ENCODE results near the gene TMEM132C. TPM values are rescaled to one million over a fixed set of nuclear protein-coding genes. Genes with fewer than 3 reads are reported as not detected.

TMEM132C gene
- total RNA-seq, 6 experiments from 2014 or later = not detected

- no peaks in the 10 kb centered on the region for H3K27me3 Mint-ChIP-seq (ENCODE audit: insufficient read depth)
- no peak overlapping the region for H3K27ac Mint-ChIP-seq
- H3K36me3 Mint-ChIP-seq (ENCODE audit: low read depth) = no peaks in the 10 kb centered on the region
- no peaks in the 10 kb centered on the region for H3K4me1 Mint-ChIP-seq (ENCODE audit: low read depth)
- TF ChIP-seq CTCF (IDR thresholded peaks at IDR 0.05) = no peak
- DNase-seq = no peak
- no peak overlapping the region for H3K4me3 Mint-ChIP-seq
- peaks cover 43% of the 10 kb centered on the region for H3K9me3 Mint-ChIP-seq
Observed at GRCh38 chr12:128267651-128268378, 845 bp downstream of the TMEM132C start.

GRCh38 chr12:128268379-128268995 is 1.5 kb downstream of the TMEM132C start:
- Mint-ChIP-seq H3K27me3 (ENCODE audit: insufficient read depth) (no peaks in the 10 kb centered on the region), H3K4me3 (no peak overlapping the region), H3K9me3 (peaks cover 47% of the 10 kb centered on the region), H3K36me3 (ENCODE audit: low read depth) (no peaks in the 10 kb centered on the region), H3K27ac (no peak overlapping the region), H3K4me1 (ENCODE audit: low read depth) (no peaks in the 10 kb centered on the region)
- no peak for DNase-seq
- TF ChIP-seq CTCF (IDR thresholded peaks at IDR 0.05) = no peak

- Mint-ChIP-seq H3K4me3 (no peak overlapping the region), H3K27ac (no peak overlapping the region), H3K9me3 (peaks cover 45% of the 10 kb centered on the region), H3K27me3 (ENCODE audit: insufficient read depth) (no peaks in the 10 kb centered on the region), H3K4me1 (ENCODE audit: low read depth) (no peaks in the 10 kb centered on the region), H3K36me3 (ENCODE audit: low read depth) (no peaks in the 10 kb centered on the region)
- DNase-seq = no peak
- TF ChIP-seq CTCF (IDR thresholded peaks at IDR 0.05) = no peak
Observed at GRCh38 chr12:128269181-128269591, 2.2 kb downstream of the TMEM132C start.

GRCh38 chr12:128276471-128276870 is 9.5 kb downstream of the TMEM132C start:
- Mint-ChIP-seq H3K27me3 (ENCODE audit: insufficient read depth) (no peaks in the 10 kb centered on the region), H3K9me3 (peaks cover 80% of the 10 kb centered on the region), H3K27ac (no peak overlapping the region), H3K4me3 (no peak overlapping the region), H3K4me1 (ENCODE audit: low read depth) (no peaks in the 10 kb centered on the region), H3K36me3 (ENCODE audit: low read depth) (no peaks in the 10 kb centered on the region)
- DNase-seq = no peak
- TF ChIP-seq CTCF (IDR thresholded peaks at IDR 0.05) = no peak

GRCh38 chr12:128286970-128287369 is 20.0 kb downstream of the TMEM132C start:
- Mint-ChIP-seq H3K4me3 (no peak overlapping the region), H3K27me3 (ENCODE audit: insufficient read depth) (no peaks in the 10 kb centered on the region; the same call in 1 of the 2 replicates), H3K4me1 (ENCODE audit: low read depth) (no peaks in the 10 kb centered on the region), H3K36me3 (ENCODE audit: low read depth) (0 out of 2 replicates have a peak, but pooled peaks cover 5% of the 10 kb centered on the region), H3K27ac (no peak overlapping the region), H3K9me3 (peaks cover 69% of the 10 kb centered on the region)
- no peak for TF ChIP-seq CTCF (IDR thresholded peaks at IDR 0.05)
- DNase-seq = no peak

Data from HFFc6 (cell line).